Activated CD4-positive, alpha-beta T cell treated with anti-CD3 and anti-CD28 coated beads for 24 hours (primary cell): ENCODE data around the gene TIAM2.
"Not testable (repeated sequence)": the region's sequence is repeated elsewhere in the genome, so short reads cannot be mapped to it uniquely, and the experiment has no call there.

Source experiments
- DNase-seq, 2 donors: peaks; one replicate each; pipeline ENCODE4 v3.0.0-alpha.2; 2020; ENCODE audit warnings: low read depth in 2 of 2

The TIAM2 gene

GRCh38 chr6:155100087-155100486, 105.0 kb downstream of the TIAM2 start:
- DNase-seq = no peak

- no peak for DNase-seq
These were observed 105.5 kb downstream of the TIAM2 start for GRCh38 chr6:155100591-155100990.

GRCh38 chr6:155103083-155103645, 108.0 kb downstream of the TIAM2 start:
- DNase-seq = not testable (repeated sequence)

- peak in 1 of 2 donors; percentile 17 for DNase-seq
These were observed 108.8 kb downstream of the TIAM2 start for GRCh38 chr6:155103816-155104366.

- no peak for DNase-seq
These were observed 111.5 kb downstream of the TIAM2 start for GRCh38 chr6:155106456-155107115.

GRCh38 chr6:155107432-155108069, 112.4 kb downstream of the TIAM2 start:
- no peak for DNase-seq

GRCh38 chr6:155108070-155108820, 113.1 kb downstream of the TIAM2 start:
- DNase-seq = no peak

- DNase-seq = no peak
These were observed 115.6 kb downstream of the TIAM2 start for GRCh38 chr6:155110721-155111120.

- no peak for DNase-seq
These were observed 117.6 kb downstream of the TIAM2 start for GRCh38 chr6:155112757-155113156.

- DNase-seq = no peak
These were observed 120.9 kb downstream of the TIAM2 start for GRCh38 chr6:155115893-155116570.

- DNase-seq = no peak
These were observed 121.4 kb downstream of the TIAM2 start for GRCh38 chr6:155116571-155116910.

GRCh38 chr6:155117256-155117655, 122.1 kb downstream of the TIAM2 start:
- DNase-seq = no peak

GRCh38 chr6:155117785-155118184, 122.7 kb downstream of the TIAM2 start:
- DNase-seq = no peak

GRCh38 chr6:155119201-155119600, 124.1 kb downstream of the TIAM2 start:
- DNase-seq = not testable (repeated sequence)

- no peak for DNase-seq
These were observed 124.9 kb downstream of the TIAM2 start for GRCh38 chr6:155120034-155120433.

GRCh38 chr6:155121294-155121693, 126.2 kb downstream of the TIAM2 start:
- no peak for DNase-seq

- DNase-seq = no peak
These were observed 126.6 kb downstream of the TIAM2 start for GRCh38 chr6:155121699-155122098.

GRCh38 chr6:155122199-155122950, 127.3 kb downstream of the TIAM2 start:
- DNase-seq = no peak

- no peak for DNase-seq
These were observed 128.4 kb downstream of the TIAM2 start for GRCh38 chr6:155123520-155123919.

- no peak for DNase-seq
These were observed 130.8 kb downstream of the TIAM2 start for GRCh38 chr6:155125906-155126305.
